DMS53 treated with DMSO at 0.1 percent for 48 hours (cell line): ENCODE measurements around the gene MEI1.
"Not testable (repeated sequence)": the region's sequence is repeated elsewhere in the genome, so short reads cannot be mapped to it uniquely, and the experiment has no call there.

Source experiments
- DNase-seq: peaks from one replicate; lab custom pipeline; 2025; ENCODE audit not compliant: unreplicated experiment; lab: John Stamatoyannopoulos, UW

MEI1 gene

DNA sequence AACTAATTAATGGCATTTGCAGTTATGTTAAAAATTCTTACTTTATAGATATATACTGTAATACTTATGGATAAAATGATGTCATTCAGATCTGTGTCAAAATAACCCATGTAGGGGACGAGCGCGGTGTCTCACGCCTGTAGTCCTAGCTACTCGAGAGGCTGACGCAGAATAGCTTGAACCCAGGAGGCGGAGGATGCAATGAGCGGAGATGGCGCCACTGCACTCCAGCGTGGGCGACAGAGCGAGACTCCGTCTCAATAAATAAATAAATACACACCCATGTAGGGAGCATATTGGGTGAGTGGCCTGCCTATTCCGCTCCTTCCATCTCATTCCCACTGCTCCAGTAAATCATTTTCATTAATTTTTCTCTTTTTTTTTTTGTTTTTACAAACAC is 17.7 kb upstream of the MEI1 start:
- DNase-seq = no peak

DNA sequence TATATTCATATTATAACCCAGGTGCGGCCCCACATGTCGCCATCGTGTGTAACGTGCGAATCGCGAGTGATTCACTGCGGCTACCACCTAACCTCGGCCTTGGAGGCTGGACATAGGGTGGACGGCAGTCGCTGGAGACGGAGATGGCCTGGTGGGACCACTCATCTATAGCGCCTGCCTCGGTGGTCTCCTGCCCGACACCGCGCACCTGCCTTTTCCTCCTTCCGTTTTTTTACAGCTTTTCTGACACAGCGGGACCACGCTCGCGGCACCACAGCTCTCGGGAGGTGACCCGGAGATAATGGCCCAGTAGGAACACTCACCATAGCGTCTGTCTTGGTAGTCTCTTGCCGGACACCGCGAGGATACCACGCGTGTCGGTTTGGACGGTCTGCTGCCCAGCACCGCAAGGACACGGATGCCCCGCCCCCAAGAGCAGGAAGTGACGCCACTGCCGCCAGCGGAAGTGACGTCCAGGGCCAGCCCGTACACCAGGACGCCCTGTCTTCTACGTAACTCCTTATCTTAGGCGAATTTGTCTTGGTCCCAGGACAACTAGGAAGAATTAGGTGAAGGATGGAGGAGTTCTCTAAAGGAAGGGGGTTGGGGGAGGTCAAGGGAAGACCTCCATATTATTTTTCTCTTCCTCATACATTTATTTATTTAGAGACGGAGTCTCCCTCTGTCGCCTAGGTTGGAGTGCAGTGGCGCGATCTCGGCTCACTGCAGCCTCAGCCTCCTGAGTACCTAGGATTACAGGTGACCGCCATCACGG is 17.1 kb upstream of the MEI1 start:
- DNase-seq = no peak

DNA sequence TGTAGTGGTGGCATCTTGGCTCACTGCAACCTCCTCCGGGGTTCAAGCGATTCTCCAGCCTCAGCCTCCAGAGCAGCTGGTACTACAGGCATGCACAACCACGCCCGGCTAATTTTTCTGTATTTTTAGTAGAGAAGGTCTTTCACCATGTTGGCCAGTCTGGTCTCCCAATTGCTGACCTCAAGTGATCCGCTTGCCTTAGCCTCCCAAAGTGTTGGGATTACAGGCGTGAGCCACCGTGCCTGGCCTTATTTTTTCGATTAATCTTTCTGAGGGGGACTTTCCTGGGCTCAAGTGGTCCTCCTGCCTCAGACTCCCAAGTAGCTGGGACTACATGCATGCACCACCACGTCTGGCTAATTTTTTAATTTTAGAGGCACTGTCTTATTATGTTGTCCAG is 16.3 kb upstream of the MEI1 start:
- DNase-seq = no peak

DNA sequence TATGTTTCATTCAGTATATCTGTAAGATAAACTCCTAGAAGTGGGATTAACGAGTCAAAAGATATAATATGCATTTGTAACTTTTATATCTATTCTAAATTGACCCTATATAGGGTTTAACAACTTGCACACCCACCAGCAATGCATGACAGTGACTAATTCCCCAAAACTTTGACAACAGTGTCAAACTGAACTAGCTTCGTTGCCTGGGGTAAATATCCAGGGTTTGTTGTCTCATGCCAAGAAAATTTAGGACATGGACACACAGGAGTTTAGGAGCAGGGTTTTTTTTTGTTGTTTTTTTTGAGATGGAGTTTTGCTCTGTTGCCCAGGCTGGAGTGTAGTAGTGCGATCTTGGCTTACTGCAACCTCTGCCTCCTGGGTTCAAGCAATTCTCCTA is 15.7 kb upstream of the MEI1 start:
- DNase-seq = no peak

DNA sequence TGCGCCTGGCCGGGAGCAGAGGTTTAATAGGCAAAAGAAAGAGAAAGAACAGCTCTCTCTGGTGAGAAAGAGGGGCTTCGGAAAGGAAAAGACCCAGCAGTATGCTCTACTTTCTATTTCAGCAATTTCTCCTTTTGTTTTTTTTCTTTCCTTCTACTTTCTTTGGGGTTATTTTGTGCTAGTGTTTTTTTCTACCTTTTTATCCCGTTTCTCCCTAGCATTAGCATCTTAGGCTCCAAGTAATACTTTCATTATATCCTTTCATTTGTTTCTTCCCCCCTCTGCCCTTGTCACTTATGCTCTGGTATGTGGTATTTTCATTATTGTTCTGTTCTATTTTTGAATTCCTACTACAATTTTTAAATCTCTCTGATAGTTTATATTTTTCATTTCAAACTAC is 15.1 kb upstream of the MEI1 start:
- DNase-seq = no peak

DNA sequence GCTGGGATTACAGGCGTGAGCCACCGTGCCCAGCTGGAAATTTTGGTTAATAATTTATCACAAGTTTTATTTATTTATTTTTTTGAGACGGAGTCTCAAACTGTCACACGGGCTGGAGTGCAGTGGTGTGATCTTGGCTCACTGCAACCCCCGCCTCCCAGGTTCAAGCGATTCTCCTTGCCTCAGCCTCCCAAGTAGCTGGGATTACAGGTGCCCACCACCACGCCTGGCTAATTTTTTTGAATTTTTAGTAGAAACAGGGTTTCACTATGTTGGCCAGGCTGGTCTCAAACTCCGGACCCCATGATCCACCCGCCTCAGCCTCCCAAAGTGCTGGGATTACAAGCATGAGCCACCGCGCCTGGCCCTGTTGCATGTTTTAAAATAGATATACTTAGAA is 12.4 kb upstream of the MEI1 start:
- not testable (repeated sequence) for DNase-seq

DNA sequence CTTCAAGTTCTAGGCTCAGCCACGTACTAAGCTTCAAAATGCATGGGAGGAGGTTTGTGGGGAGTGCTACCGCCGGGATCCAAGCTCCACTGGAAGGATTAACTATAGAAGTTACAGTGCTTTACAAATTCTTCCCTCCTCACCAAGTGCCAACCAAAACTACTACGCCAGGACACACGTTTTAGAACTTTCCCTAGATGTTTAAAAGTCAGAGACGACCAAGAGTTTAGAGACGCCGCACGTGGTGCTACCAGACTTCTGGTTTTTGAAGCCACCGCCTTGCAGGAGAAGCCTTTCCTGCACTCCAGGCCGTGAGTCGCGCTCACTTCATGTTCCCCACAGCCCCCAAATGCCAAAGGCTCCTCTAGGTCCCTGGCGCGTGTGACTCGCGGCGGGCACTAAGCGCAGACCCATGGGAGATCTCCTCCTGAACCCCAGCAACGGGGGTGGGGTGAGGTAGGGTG is 11.4 kb upstream of the MEI1 start:
- no peak for DNase-seq

DNA sequence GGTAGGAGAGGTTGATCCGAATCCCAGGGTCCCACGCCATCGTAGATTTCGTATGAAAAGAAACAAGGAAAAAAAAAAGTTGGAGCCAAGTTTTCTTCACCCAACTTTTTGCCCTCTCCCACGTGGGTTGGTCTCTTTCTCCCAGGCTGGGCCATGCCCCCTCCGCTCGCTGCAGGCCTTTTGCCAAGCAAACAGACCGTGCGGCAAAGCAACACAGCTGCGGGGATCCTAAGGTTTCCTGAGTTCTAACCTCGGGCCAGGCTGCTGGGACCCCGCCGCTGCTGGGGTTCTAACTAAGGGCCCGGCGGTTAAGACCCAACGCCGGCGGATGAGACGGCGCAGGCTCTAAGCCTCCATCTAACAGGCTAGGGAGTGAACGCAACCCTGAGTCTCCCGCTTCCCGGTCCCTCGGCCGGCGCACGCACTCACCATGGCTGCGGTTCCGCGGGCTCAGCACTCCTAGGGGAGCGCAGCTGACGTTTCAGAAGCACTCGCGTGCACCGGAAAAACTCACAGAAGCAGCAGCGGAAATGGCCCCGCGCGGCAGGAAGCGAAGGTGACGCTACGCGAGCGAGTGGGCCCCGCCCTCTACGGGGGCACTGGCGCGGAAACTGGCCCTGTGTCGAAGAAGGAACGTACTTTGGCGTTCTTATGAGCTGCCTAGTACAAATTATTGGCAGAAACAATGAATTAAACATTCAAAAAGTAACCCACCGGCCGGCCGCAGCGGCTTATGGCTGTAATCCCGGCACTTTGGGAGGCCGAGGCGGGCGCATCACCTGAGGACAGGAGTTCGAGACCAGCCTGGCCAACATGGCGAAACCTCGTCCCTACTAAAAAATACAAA is 10.7 kb upstream of the MEI1 start, which contains the start of gene SNU13:
Gene SNU13, minus strand, starts transcription at position 503 of the 847 bp plus-strand sequence. Its CDS starts 71 bp downstream, at position 432.
- peak; percentile 81 for DNase-seq

DNA sequence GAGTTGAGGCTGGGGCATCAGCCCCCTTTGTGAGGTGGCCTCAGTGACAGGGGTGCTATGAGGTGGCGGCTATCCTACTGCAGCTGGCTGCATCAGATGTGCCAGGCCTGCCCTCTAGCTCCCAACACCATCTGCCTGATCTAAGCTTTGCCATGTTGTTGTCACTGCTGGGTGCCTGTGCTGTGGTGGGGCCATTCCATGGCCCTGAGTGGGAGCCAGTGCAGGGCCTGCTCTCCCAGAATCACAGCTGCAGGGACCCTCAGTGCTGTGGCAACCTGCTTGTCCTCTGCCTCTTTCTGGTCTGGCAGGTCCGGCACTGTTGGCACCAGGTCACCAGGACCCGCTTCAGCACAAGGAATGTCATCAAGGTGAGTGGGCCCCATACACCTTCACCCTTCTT is 8.8 kb upstream of the MEI1 start:
- DNase-seq = no peak

DNA sequence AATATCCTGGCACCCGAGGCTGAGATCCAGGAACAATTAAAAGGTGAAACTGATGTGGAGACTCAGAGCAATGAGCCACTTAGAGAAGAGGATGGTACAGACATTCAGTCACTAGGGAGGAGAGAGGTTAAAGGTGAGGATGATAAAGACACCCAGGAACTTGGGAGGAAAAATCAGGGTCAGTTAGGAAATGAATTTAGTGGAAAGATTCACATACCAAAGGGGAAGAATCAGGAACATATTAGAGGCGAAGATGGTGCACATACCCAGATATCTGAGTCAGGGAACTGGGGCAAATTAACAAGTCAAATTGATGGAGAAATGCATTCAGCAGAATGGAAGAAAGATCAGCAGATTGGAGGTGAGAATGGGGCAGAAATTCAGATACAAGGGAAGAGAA is 4.1 kb upstream of the MEI1 start:
- DNase-seq = no peak

DNA sequence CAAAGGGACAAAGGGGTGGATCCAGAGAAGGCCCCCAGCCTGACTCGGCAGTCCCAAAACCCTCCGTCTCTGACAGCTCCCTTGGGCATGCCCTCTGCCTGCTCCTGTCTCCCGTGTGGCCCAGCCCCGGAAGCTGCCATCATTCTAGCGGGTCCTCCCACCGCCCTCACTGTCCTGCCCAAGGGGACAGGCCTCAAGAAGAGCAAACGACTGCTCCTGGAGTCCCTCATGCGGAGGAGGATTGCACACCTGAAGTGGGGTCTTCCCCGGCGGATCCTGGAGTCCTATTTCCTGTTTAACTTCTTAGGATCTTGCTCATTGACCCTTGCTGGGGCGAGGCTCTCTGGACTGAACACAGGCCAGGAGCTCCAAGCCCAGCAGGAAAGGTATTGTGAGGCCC is 2.6 kb upstream of the MEI1 start:
- no peak for DNase-seq

DNA sequence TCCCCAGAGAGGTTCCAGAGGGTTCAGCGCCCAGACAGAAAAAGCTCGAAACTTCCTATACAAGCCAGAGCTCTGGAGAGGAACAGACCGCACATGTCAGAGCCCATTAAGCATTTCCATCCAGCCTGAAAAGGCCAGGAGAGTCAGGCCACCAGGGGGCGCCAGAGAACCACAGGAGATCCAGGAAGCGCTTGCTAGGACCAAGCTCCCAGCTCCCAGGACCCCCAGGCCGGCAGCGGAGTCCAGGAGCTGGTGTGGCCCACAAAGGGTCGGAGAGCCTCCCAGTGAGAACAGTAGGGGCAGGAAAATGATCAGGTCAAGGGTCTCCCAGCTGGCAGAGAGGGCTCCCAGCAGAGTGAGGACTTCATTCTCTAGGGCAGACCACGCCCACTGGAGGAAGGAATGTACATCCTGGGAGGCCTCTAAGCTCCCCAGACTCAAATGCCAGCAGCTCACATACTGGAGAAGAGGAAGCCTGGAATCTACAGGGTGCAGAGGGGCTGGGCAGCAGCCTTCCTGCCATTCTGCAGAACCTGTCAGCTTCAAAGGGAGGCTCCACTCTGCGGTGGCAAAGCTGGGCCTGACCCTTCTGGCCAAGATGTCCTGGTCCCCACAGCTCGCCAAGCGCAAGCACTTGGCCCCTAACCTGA is 2.1 kb upstream of the MEI1 start:
- DNase-seq = peak; percentile 56

DNA sequence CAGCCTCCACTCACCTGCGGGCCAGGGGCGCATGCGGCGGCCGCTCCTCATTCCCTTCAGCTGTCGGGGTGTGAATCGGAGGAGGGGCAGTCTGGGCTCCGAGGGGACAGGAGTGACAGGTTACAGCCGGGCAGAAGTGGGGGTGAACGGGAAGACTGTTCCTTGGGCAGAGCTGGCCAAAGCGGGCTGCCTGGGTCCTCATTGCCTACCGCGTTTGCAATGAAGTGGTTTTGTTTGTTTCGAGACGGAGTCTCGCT is 733 bp downstream of the MEI1 start:
- no peak for DNase-seq

DNA sequence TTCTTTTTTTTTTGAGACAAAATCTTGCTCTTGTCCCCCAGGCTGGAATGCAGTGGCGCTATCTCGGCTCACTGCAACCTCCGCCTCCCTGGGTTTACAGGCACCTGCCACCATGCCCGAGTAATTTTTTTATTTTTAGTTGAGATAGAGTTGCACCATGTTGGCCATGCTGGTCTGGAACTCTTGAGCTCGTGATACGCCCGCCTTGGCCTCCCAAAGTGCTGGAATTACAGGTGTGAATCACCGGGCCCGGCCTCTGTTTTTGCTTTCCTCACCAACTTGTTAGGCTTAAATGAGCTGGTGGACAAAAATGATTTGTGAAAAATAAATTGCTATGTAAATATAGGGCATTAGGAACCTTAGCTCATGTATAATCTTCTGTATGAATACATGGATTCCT is 3.5 kb downstream of the MEI1 start:
- no peak for DNase-seq

DNA sequence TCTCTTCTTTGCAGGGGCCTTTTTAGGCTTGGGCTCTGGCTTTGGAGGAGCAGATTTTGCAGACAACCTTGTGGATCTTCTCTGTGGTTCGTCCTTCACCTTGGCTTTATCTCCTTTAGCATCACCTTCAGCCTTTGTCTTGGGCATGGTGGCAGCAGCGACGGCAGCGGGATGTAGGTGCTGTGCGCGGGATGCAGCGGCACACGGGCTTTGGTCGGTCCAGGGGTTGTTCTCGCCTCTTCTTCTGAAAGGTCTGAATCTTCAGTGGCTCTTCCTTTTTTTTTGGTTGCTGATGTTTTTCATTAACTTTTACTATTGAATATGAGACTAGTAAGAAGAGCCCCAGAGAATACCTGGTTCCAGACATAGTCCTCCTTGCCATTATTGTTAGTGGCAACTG is 10.0 kb downstream of the MEI1 start:
- no peak for DNase-seq

DNA sequence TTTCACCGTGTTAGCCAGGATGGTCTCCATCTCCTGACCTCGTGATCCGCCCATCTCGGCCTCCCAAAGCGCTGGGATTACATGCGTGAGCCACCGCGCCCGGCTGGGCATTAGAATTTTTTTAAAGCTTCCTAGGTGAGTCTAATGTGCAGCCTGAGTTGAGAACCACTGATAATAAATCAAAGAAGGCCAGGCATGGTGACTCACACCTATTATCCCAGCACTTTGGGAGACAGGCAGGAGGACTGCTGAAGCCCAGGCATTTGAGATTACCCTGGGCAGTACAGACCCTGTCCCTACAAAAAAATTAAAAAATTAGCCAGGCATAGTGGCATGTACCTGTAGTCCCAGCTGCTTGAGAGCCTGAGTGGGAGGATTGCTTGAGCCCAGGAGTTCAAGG is 13.7 kb downstream of the MEI1 start:
- DNase-seq = no peak

DNA sequence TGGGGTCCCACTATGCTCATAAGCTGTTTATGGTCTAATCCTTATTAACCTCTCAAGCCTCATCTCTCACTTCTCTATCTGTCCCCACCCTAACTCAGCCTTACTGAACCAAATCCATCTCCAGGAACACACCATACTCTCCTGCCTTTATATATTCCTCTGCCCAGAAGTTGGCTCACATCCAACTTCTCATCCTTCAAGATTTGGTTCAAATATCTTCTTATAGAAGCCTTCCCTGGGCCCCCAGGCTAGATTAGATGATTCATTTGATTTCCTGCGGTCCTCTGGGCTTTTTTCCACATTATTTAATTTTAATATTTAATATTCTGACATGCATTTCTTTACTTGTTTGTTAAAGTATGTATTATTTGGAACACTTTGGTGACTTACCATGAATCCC is 23.2 kb downstream of the MEI1 start:
- DNase-seq = no peak

DNA sequence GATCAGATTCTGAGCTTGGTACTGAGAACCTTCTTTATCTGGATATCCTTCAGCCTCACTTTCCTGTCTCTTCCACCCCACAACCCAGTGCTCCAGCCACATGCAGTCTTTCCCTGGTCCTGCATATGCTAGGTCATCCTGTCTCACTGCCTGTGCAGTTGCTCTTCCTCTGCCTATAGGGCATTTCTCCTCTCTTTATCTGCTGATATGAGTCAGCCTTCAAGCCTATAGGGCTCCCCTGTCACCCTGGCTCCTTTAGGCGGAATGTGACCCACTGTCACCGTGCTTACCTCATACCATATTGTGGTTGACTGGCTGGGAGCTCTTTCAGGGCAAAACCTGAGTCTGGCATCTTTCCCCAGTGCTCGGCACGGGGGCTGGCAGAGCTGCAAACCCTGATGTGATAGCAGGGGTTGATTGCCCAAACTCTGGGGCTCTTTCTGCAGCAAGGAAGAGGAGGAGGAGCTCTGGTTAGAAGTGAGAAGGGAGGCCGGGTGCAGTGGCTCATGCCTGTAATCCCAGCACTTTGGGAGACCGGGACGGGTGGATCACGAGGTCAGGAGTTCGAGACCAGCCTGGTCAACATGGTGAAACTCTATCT is 26.3 kb downstream of the MEI1 start:
- DNase-seq = no peak

DNA sequence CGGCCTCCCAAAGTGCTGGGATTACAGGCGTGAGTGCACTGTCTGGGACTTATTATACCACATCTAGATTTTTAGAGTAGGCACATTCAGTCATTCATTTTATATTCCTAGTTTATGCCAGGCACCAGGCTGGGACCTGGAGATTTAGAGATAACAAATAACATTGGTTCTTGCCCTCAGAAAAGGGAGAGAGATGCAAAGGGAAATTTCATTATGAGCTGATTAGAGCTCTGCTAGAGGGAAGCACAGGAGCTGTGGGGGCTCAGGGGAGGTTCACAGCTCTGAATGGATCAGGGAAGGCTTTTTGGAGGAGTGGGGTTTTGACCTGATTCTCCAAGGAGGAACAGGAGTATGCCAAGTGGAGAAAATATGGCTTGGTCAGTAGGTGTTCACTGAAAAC is 32.3 kb downstream of the MEI1 start:
- no peak for DNase-seq

DNA sequence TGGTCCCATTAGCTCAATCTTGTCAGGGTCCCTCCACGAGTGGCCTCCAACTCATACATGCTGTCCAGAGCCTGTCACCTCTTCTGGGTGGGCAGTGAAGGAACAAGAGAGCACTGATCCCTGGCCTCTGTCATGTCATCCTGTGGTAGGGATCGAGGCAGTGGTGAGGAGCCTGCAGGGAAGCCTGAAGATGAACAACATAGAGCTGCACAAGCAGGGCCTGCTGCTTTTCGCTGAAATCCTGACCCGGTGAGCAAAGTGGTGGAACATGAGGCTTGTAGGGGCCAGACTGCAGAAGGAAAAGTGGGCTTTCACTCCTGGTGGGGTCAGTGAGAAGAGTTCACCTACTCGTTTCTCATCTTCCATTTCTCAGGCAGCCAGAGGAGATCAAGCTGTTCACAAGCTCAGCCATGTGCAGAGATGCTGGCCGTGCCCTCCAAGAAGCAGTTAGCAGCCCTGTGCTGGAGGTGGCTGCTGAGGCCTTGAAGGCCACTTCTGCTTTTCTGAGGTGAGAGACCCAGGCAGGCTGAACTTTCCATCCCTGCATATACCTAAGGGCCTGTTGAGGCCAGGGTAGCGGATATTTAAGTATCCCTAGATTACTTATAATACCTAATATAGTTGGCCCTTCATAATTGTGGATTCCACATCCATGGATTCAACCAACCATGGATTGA is 32.9 kb downstream of the MEI1 start:
- no peak for DNase-seq

DNA sequence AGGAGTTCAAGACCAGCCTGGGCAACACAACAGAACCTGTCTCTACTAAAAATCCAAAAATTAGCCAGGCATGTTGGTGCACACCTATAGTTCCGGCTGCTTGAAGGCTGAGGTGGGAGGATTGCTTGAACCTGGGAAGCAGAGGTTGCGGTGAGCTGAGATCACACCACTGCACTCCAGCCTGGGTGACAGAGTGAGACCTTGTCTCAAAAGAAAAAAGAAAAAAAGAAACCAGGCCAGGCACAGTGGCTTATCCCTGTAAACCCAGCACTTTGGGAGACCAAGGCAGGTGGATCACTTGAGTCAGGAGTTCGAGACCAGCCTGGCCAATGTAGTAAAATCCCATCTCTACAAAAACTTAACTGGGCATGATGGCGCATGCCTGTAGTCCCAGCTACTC is 33.9 kb downstream of the MEI1 start:
- not testable (repeated sequence) for DNase-seq
